IMR-90 (cell line): ENCODE data around the gene PILRA. TPM values are rescaled to one million over a fixed set of nuclear protein-coding genes. Genes with fewer than 3 reads are reported as not detected.
A peak's percentile ranks its signal among the peaks of the same experiment; 100 is the strongest.

Experiments
- ATAC-seq: fragments of 200-7000 bp; cut with Tn5 transposase; 2 replicates; pipeline ENCODE4 v1.9.1; 2020; ENCODE audit warnings: low read depth, mild to moderate bottlenecking, moderate library complexity
- BruUV-seq: library from RNA; stranded (reverse); fragments of 400-500 nt; replicated peaks from 2 replicates; lab custom pipeline; 2021; lab: Mats Ljungman, UMichigan
- CTCF ChIA-PET: fragments of 300-600 bp; formaldehyde crosslinking; extraction: SDS; loops from one replicate; lab custom pipeline; 2021; ENCODE audit warnings: antibody characterized with exemption; lab: Yijun Ruan, JAX
- POLR2A ChIA-PET: fragments of 300-600 bp; sonication (Branson Sonifier 250); formaldehyde crosslinking; loops from one replicate; lab custom pipeline; 2022; ENCODE audit warnings: antibody characterized with exemption; ENCODE audit not compliant: unreplicated experiment; lab: Charles Lee
- DNase-seq: peaks from one replicate; pipeline ENCODE4 v3.0.0; 2013
- H2AFZ ChIP-seq: replicated peaks from 2 replicates; pipeline ENCODE3; 2013; ENCODE audit warnings: low read length, mild to moderate bottlenecking; ENCODE audit not compliant: poor library complexity
- H2AK5ac ChIP-seq: 2 replicates; pipeline ENCODE4 v1.6.1; 2013; ENCODE audit warnings: low read depth, low read length, inconsistent platforms
- H2AK9ac ChIP-seq: replicated peaks from 2 replicates; pipeline ENCODE3; 2013; ENCODE audit warnings: mild to moderate bottlenecking, low read depth, low read length, moderate library complexity; ENCODE audit not compliant: poor library complexity
- H2BK120ac ChIP-seq: 2 replicates; pipeline ENCODE4 v1.6.1; 2013; ENCODE audit warnings: low read depth, low read length, inconsistent platforms
- H2BK15ac ChIP-seq: 3 replicates; pipeline ENCODE4 v1.6.1; 2013; ENCODE audit warnings: low read depth, low read length, inconsistent platforms
- H2BK20ac ChIP-seq: 2 replicates; pipeline ENCODE4 v1.6.1; 2013; ENCODE audit warnings: low read depth, mild to moderate bottlenecking, inconsistent platforms, low read length, moderate library complexity
- H2BK5ac ChIP-seq: 2 replicates; pipeline ENCODE4 v1.6.1; 2013; ENCODE audit warnings: mild to moderate bottlenecking, low read depth, low read length, inconsistent platforms; ENCODE audit not compliant: poor library complexity, severe bottlenecking
- H3K14ac ChIP-seq: replicated peaks from 2 replicates; pipeline ENCODE4 v1.6.1; 2013; ENCODE audit warnings: low read depth, low read length, inconsistent platforms
- H3K18ac ChIP-seq: 2 replicates; pipeline ENCODE4 v1.6.1; 2013; ENCODE audit warnings: low read depth, low read length, control low read depth
- H3K23ac ChIP-seq: 2 replicates; pipeline ENCODE4 v1.6.1; 2013; ENCODE audit warnings: low read depth, low read length, inconsistent platforms
- H3K27ac ChIP-seq: 2 replicates; pipeline ENCODE4 v1.5.1; 2013; ENCODE audit warnings: mild to moderate bottlenecking, control low read depth, low read length; ENCODE audit not compliant: insufficient read depth
- H3K27me3 ChIP-seq: 2 replicates; pipeline ENCODE4 v1.6.1; 2013; ENCODE audit warnings: low read length; ENCODE audit not compliant: control insufficient read depth, insufficient read depth
- H3K36me3 ChIP-seq: 2 replicates; pipeline ENCODE4 v1.6.1; 2013; ENCODE audit warnings: low read length, mixed read lengths; ENCODE audit not compliant: control insufficient read depth, insufficient read depth
- H3K4ac ChIP-seq: 2 replicates; pipeline ENCODE4 v1.6.1; 2013; ENCODE audit warnings: low read depth, low read length, inconsistent platforms
- H3K4me1 ChIP-seq: 2 replicates; pipeline ENCODE4 v1.6.1; 2013; ENCODE audit warnings: low read length, mixed read lengths; ENCODE audit not compliant: control insufficient read depth, insufficient read depth
- H3K4me2 ChIP-seq: 2 replicates; pipeline ENCODE4 v1.6.1; 2013; ENCODE audit warnings: low read depth, mild to moderate bottlenecking, control low read depth, low read length, moderate library complexity
- H3K4me3 ChIP-seq: 2 replicates; pipeline ENCODE4 v1.5.1; 2013; ENCODE audit warnings: low read depth, mild to moderate bottlenecking, control low read depth, low read length, moderate library complexity; ENCODE audit not compliant: insufficient read depth
- H3K56ac ChIP-seq: 2 replicates; pipeline ENCODE4 v1.6.1; 2013; ENCODE audit warnings: low read length, inconsistent platforms; ENCODE audit not compliant: insufficient read depth; ENCODE audit errors: extremely low read depth
- H3K79me1 ChIP-seq, 2 experiments: 2 replicates each; pipeline ENCODE4 v1.6.1; 2013; ENCODE audit warnings: low read length in 2 of 2, inconsistent platforms in 1 of 2, low read depth in 1 of 2
- H3K9ac ChIP-seq: 2 replicates; pipeline ENCODE4 v1.6.1; 2013; ENCODE audit warnings: low read depth, low read length, control low read depth
- H3K9me1 ChIP-seq: 2 replicates; pipeline ENCODE4 v1.6.1; 2013; ENCODE audit warnings: low read length, inconsistent platforms; ENCODE audit not compliant: insufficient read depth
- H3K9me3 ChIP-seq: 2 replicates; pipeline ENCODE4 v1.6.1; 2013; ENCODE audit warnings: low read length; ENCODE audit not compliant: control insufficient read depth, insufficient read depth
- H4K20me1 ChIP-seq: 2 replicates; pipeline ENCODE4 v1.6.1; 2013; ENCODE audit warnings: low read length, inconsistent platforms; ENCODE audit not compliant: insufficient read depth
- H4K5ac ChIP-seq: 2 replicates; pipeline ENCODE4 v1.6.1; 2013; ENCODE audit warnings: mild to moderate bottlenecking, low read depth, low read length, control low read depth
- H4K8ac ChIP-seq, 2 experiments: 2 replicates each; pipeline ENCODE4 v1.6.1; 2013; ENCODE audit warnings: low read depth in 2 of 2, low read length in 2 of 2, control low read depth in 1 of 2, inconsistent platforms in 1 of 2
- H4K91ac ChIP-seq: 2 replicates; pipeline ENCODE4 v1.6.1; 2013; ENCODE audit warnings: low read depth, low read length, inconsistent platforms; ENCODE audit not compliant: insufficient read depth
- BHLHE40 ChIP-seq: fragments of 150-350 bp; IDR thresholded peaks from 2 replicates; pipeline ENCODE4 v1.6.1; 2016; ENCODE audit warnings: mild to moderate bottlenecking, low read depth, low read length
- CEBPB ChIP-seq: IDR thresholded peaks from 2 replicates; pipeline ENCODE4 v1.6.1; 2012; ENCODE audit warnings: low read depth, low read length, improper control_type of control experiment
- CHD1 ChIP-seq: IDR thresholded peaks from 2 replicates; pipeline ENCODE4 v1.6.1; 2012; ENCODE audit warnings: low read depth, low read length, improper control_type of control experiment
- FOS ChIP-seq: fragments of 150-350 bp; IDR thresholded peaks from 2 replicates; pipeline ENCODE4 v1.6.1; 2016; ENCODE audit warnings: low read depth, low read length
- MAFK ChIP-seq: IDR thresholded peaks from 2 replicates; pipeline ENCODE4 v1.6.1; 2012; ENCODE audit warnings: low read depth, low read length, improper control_type of control experiment
- MAZ ChIP-seq: IDR thresholded peaks from 2 replicates; pipeline ENCODE4 v1.6.1; 2012; ENCODE audit warnings: low read depth, mild to moderate bottlenecking, low read length, improper control_type of control experiment, moderate library complexity, borderline replicate concordance
- MXI1 ChIP-seq: IDR thresholded peaks from 2 replicates; pipeline ENCODE4 v1.6.1; 2012; ENCODE audit warnings: low read depth, mild to moderate bottlenecking, low read length, moderate library complexity, borderline replicate concordance
- NFE2L2 ChIP-seq: fragments of 150-350 bp; IDR thresholded peaks from 2 replicates; pipeline ENCODE4 v1.6.1; 2016; ENCODE audit warnings: low read depth, mild to moderate bottlenecking, low read length
- POLR2A ChIP-seq: IDR thresholded peaks from 2 replicates; pipeline ENCODE4 v1.6.1; 2012; ENCODE audit warnings: mild to moderate bottlenecking, low read depth, low read length
- RAD21 ChIP-seq: IDR thresholded peaks from 2 replicates; pipeline ENCODE4 v1.6.1; 2012; ENCODE audit warnings: low read length, improper control_type of control experiment
- RCOR1 ChIP-seq: IDR thresholded peaks from 2 replicates; pipeline ENCODE4 v1.6.1; 2012; ENCODE audit warnings: mild to moderate bottlenecking, low read length, improper control_type of control experiment; ENCODE audit not compliant: insufficient replicate concordance
- RFX5 ChIP-seq: IDR thresholded peaks from 2 replicates; pipeline ENCODE4 v1.8.0; 2012; ENCODE audit warnings: low read depth, mild to moderate bottlenecking, low read length, moderate library complexity
- SMC3 ChIP-seq: fragments of 150-350 bp; IDR thresholded peaks from 2 replicates; pipeline ENCODE4 v1.6.1; 2016; ENCODE audit warnings: low read depth, mild to moderate bottlenecking, antibody characterized with exemption, low read length, moderate library complexity
- WGBS, 2 experiments: methylation state at CpG; one replicate each; pipeline versions ENCODE4 v1.1.5 to v1.1.7; 2013; ENCODE audit warnings: missing lambda C conversion rate in 2 of 2; ENCODE audit not compliant: insufficient read length in 1 of 2; ENCODE audit errors: extremely low coverage in 2 of 2; 5-methylcytosine and 5-hydroxymethylcytosine counted together
- dilution Hi-C: fragments of 300-500 bp; cut with HindIII; formaldehyde crosslinking; loops from one replicate; pipeline ENCODE4 v1.14.3; 2018; ENCODE audit warnings: low sequenced_read_pairs; ENCODE audit not compliant: unreplicated experiment
- in situ Hi-C: fragments of 300-500 bp; cut with MboI; formaldehyde crosslinking; loops from 3 replicates; pipeline ENCODE4 v1.14.3; 2019; ENCODE audit warnings: low sequenced_read_pairs, inconsistent platforms, mixed read lengths
- intact Hi-C: fragments of 100-400 bp; cut with micrococcal nuclease; formaldehyde crosslinking; loops from 2 replicates; pipeline ENCODE4 v1.10.0; 2022
- polyA plus RNA-seq, 3 experiments: library from polyadenylated mRNA; depleted of rRNA; stranded (reverse); fragments of >200 nt; gene quantifications; 2 replicates each; pipeline ENCODE4 v1.2.3, GENCODE V29; 2012; ENCODE audit warnings: low replicate concordance in 1 of 3
- total RNA-seq: library from RNA; depleted of rRNA; stranded (reverse); fragments of >200 nt; gene quantifications from 2 replicates; pipeline ENCODE4 v1.2.3, GENCODE V29; 2012
- TF ChIP-seq, protein P1 (sequence below): fragments of 150-350 bp; IDR thresholded peaks from 2 replicates; pipeline ENCODE4 v1.6.1; 2017; ENCODE audit warnings: mild to moderate bottlenecking, antibody characterized with exemption, low read length, low read depth
- TF ChIP-seq, protein P2 (sequence below): fragments of 150-350 bp; IDR thresholded peaks from 2 replicates; pipeline ENCODE4 v1.6.1; 2016; ENCODE audit warnings: low read depth, mild to moderate bottlenecking, low read length, moderate library complexity, borderline replicate concordance
- TF ChIP-seq, protein P3 (sequence below): conservative IDR thresholded peaks from 2 replicates; pipeline ENCODE4 v1.5.1; 2012; ENCODE audit warnings: mild to moderate bottlenecking, low read depth, low read length, improper control_type of control experiment

Gene PILRA
- total and polyA plus RNA-seq, 2 of the 4 experiments (the other 2 are of a cell fraction) = 0.56 TPM; not detected in 1

DNA sequence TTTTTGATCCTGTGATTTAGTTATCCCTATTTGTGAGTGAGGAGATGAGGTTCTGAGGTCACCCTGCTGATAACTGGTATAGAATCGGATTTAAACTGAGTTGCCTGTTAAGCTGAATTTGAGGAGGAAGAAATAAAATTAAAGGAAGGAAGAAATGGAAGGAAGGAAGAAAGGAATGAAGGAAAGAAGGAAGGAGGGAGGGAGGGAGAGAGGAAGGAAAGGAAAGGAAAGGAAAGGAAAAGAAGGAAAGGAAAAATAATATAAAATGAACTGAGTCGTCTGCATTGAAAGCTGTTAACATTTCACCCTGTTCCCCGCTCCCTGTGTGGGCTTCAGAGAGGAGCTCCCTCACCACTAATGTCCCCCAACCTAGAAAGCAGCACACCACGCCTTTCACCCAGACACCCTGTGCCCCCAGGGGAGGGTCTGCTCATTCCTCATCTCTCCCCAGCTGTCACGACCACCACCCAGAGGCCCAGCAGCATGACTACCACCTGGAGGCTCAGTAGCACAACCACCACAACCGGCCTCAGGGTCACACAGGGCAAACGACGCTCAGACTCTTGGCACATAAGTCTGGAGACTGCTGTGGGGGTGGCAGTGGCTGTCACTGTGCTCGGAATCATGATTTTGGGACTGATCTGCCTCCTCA lies 16.3 kb downstream of the PILRA start:
- H2BK5ac ChIP-seq = no peak overlapping the region
- no peak overlapping the region for H3K23ac ChIP-seq
- H3K9me3 ChIP-seq = peaks cover 4% of the 10 kb centered on the region
- H3K79me1 ChIP-seq = no peaks in the 10 kb centered on the region
- H4K8ac ChIP-seq = no peak overlapping the region
- in situ Hi-C loops = no loop called here
- no peak overlapping the region for H3K4me2 ChIP-seq
- no peak overlapping the region for H2AK5ac ChIP-seq
- no peak overlapping the region for H3K4ac ChIP-seq
- no peak overlapping the region for H3K14ac ChIP-seq
- ChIA-PET CTCF (no interaction called here), POLR2A (no interaction called here)
- 42% methylated on average over 2 of the region's 9 CpGs; no CpG with 5 or more reads in 1 of the 2 experiments for WGBS, 2 experiments
- no peak overlapping the region for H2BK120ac ChIP-seq
- H3K9ac ChIP-seq = no peak overlapping the region
- no peaks in the 10 kb centered on the region for H3K36me3 ChIP-seq
- no peaks in the 10 kb centered on the region for H3K4me1 ChIP-seq
- no peaks in the 10 kb centered on the region for H4K20me1 ChIP-seq
- no peak overlapping the region for H3K56ac ChIP-seq
- no peak overlapping the region for H4K91ac ChIP-seq
- no peak overlapping the region for H3K27ac ChIP-seq
- dilution Hi-C loops = no loop called here
- intact Hi-C loops = no loop called here
- ATAC-seq (no peak), DNase-seq (no peak)
- H3K18ac ChIP-seq = no peak overlapping the region
- H2BK20ac ChIP-seq = no peak overlapping the region
- H4K5ac ChIP-seq = no peak overlapping the region
- peak overlapping the region; percentile 24 for H2AFZ ChIP-seq
- H3K9me1 ChIP-seq = peaks cover 3% of the 10 kb centered on the region; the same call in 1 of the 2 replicates
- no peak overlapping the region for H2AK9ac ChIP-seq
- peaks cover 36% of the 10 kb centered on the region for H3K27me3 ChIP-seq
- TF ChIP-seq FOS = no peak
- no peak for TF ChIP-seq POLR2A
- no peak for TF ChIP-seq RAD21
- TF ChIP-seq BHLHE40 = no peak
- TF ChIP-seq NFE2L2 = no peak
- TF ChIP-seq, protein P1, sequence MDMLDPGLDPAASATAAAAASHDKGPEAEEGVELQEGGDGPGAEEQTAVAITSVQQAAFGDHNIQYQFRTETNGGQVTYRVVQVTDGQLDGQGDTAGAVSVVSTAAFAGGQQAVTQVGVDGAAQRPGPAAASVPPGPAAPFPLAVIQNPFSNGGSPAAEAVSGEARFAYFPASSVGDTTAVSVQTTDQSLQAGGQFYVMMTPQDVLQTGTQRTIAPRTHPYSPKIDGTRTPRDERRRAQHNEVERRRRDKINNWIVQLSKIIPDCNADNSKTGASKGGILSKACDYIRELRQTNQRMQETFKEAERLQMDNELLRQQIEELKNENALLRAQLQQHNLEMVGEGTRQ = no peak
- no peak for TF ChIP-seq MAZ
- TF ChIP-seq, protein P2, sequence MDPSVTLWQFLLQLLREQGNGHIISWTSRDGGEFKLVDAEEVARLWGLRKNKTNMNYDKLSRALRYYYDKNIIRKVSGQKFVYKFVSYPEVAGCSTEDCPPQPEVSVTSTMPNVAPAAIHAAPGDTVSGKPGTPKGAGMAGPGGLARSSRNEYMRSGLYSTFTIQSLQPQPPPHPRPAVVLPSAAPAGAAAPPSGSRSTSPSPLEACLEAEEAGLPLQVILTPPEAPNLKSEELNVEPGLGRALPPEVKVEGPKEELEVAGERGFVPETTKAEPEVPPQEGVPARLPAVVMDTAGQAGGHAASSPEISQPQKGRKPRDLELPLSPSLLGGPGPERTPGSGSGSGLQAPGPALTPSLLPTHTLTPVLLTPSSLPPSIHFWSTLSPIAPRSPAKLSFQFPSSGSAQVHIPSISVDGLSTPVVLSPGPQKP = no peak
- TF ChIP-seq MXI1 = no peak
- TF ChIP-seq, protein P3, sequence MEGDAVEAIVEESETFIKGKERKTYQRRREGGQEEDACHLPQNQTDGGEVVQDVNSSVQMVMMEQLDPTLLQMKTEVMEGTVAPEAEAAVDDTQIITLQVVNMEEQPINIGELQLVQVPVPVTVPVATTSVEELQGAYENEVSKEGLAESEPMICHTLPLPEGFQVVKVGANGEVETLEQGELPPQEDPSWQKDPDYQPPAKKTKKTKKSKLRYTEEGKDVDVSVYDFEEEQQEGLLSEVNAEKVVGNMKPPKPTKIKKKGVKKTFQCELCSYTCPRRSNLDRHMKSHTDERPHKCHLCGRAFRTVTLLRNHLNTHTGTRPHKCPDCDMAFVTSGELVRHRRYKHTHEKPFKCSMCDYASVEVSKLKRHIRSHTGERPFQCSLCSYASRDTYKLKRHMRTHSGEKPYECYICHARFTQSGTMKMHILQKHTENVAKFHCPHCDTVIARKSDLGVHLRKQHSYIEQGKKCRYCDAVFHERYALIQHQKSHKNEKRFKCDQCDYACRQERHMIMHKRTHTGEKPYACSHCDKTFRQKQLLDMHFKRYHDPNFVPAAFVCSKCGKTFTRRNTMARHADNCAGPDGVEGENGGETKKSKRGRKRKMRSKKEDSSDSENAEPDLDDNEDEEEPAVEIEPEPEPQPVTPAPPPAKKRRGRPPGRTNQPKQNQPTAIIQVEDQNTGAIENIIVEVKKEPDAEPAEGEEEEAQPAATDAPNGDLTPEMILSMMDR = no peak
- no peak for TF ChIP-seq SMC3
- no peak for TF ChIP-seq RCOR1
- TF ChIP-seq MAFK = no peak
- no peak for TF ChIP-seq CHD1
- TF ChIP-seq CEBPB = no peak
- TF ChIP-seq RFX5 = no peak
- BruUV-seq = no TSS peak
- no peak overlapping the region for H2BK15ac ChIP-seq
- H3K4me3 ChIP-seq = no peak overlapping the region
